GM18499 (cell line): ENCODE measurements around the gene TEAD1.

ENCODE experiments used
- ATAC-seq: cut with Tn5 transposase; IDR thresholded peaks from one replicate; pipeline ENCODE4 v1.9.1; 2021; ENCODE audit warnings: moderate number of reproducible peaks; ENCODE audit not compliant: insufficient read depth, unreplicated experiment

The TEAD1 gene

GRCh38 chr11:12963051-12963450, 288.8 kb downstream of the TEAD1 start:
- ATAC-seq: no peak

GRCh38 chr11:12963792-12964536, 289.7 kb downstream of the TEAD1 start:
- ATAC-seq: no peak

- ATAC-seq: no peak
These were observed 290.4 kb downstream of the TEAD1 start for GRCh38 chr11:12964650-12965049.

GRCh38 chr11:12966002-12966401, 291.8 kb downstream of the TEAD1 start:
- ATAC-seq: no peak

- ATAC-seq: no peak
These were observed 293.9 kb downstream of the TEAD1 start for GRCh38 chr11:12968101-12968500.

GRCh38 chr11:12968826-12969225, 294.6 kb downstream of the TEAD1 start:
- ATAC-seq: no peak

GRCh38 chr11:12971955-12972354, 297.7 kb downstream of the TEAD1 start:
- ATAC-seq: no peak

- ATAC-seq: no peak
These were observed 299.4 kb downstream of the TEAD1 start for GRCh38 chr11:12973528-12974181.

- ATAC-seq: no peak
These were observed 301.0 kb downstream of the TEAD1 start for GRCh38 chr11:12975195-12975594.

GRCh38 chr11:12979928-12980689, 305.9 kb downstream of the TEAD1 start:
- ATAC-seq: no peak

GRCh38 chr11:12981676-12982522, 307.7 kb downstream of the TEAD1 start:
- no peak for ATAC-seq

GRCh38 chr11:12983336-12983735, 309.1 kb downstream of the TEAD1 start:
- ATAC-seq: no peak

- no peak for ATAC-seq
These were observed 312.1 kb downstream of the TEAD1 start for GRCh38 chr11:12986194-12986898.

GRCh38 chr11:12989428-12990161, 315.4 kb downstream of the TEAD1 start:
- no peak for ATAC-seq

GRCh38 chr11:12990162-12990480, 315.9 kb downstream of the TEAD1 start:
- no peak for ATAC-seq

- ATAC-seq: no peak
These were observed 317.2 kb downstream of the TEAD1 start for GRCh38 chr11:12991426-12991825.

GRCh38 chr11:12993626-12994025, 319.4 kb downstream of the TEAD1 start:
- ATAC-seq: no peak
